GM12873 (cell line): ENCODE measurements around the gene RHBDL3.

ENCODE experiments used
- CTCF ChIP-seq: IDR thresholded peaks from 2 replicates; pipeline ENCODE4 v1.5.1; 2012; ENCODE audit warnings: low read depth, mild to moderate bottlenecking, moderate library complexity, low read length, control low read depth; ENCODE audit not compliant: insufficient read depth; ENCODE audit errors: missing control alignments

Gene RHBDL3

GRCh38 chr17:32357615-32358014 is 92.0 kb downstream of the RHBDL3 start:
- no peak for TF ChIP-seq CTCF

- no peak for TF ChIP-seq CTCF
Observed at GRCh38 chr17:32361270-32361669, 95.6 kb downstream of the RHBDL3 start.

GRCh38 chr17:32370426-32370825 is 104.8 kb downstream of the RHBDL3 start:
- no peak for TF ChIP-seq CTCF
